ENCODE results near the gene ATP8A1. TPM values are rescaled to one million over a fixed set of nuclear protein-coding genes. Genes with fewer than 3 reads are reported as not detected.

ATP8A1 gene
- total RNA-seq, 2 donors from 2014 or later = 12.5 to 25.8 TPM

DNA sequence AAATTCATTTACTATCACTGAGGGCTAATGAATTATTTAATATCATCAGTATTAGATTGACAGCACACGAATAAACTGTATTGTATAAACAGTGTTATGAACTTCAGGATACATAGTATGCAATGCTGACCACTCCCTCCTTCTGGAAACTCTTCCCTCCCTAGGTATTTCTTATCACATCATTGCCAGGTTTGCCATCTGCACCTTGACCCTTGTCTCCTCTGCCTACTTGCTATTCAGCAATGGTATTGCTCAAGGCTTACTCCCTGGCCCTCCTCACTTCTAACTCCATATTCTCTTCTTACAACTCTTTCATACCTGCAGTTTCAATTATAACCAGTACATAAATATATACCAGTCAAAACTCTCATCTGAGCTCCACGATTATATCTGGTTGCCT lies 38.9 kb downstream of the ATP8A1 start:
- DNase-seq (ENCODE audit: low spot score) = no peak
- no peaks in the 10 kb centered on the region for H3K27me3 ChIP-seq
- H3K27ac ChIP-seq = no peak overlapping the region
- TF ChIP-seq, protein P1, sequence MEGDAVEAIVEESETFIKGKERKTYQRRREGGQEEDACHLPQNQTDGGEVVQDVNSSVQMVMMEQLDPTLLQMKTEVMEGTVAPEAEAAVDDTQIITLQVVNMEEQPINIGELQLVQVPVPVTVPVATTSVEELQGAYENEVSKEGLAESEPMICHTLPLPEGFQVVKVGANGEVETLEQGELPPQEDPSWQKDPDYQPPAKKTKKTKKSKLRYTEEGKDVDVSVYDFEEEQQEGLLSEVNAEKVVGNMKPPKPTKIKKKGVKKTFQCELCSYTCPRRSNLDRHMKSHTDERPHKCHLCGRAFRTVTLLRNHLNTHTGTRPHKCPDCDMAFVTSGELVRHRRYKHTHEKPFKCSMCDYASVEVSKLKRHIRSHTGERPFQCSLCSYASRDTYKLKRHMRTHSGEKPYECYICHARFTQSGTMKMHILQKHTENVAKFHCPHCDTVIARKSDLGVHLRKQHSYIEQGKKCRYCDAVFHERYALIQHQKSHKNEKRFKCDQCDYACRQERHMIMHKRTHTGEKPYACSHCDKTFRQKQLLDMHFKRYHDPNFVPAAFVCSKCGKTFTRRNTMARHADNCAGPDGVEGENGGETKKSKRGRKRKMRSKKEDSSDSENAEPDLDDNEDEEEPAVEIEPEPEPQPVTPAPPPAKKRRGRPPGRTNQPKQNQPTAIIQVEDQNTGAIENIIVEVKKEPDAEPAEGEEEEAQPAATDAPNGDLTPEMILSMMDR (IDR thresholded peaks at IDR 0.05) = no peak
- H3K36me3 ChIP-seq = no peaks in the 10 kb centered on the region
- peaks cover 0 to 17% of the 10 kb centered on the region in 2 donors for H3K4me1 ChIP-seq
- H3K9me3 ChIP-seq = no peaks in the 10 kb centered on the region
- no peak overlapping the region for H3K4me3 ChIP-seq

DNA sequence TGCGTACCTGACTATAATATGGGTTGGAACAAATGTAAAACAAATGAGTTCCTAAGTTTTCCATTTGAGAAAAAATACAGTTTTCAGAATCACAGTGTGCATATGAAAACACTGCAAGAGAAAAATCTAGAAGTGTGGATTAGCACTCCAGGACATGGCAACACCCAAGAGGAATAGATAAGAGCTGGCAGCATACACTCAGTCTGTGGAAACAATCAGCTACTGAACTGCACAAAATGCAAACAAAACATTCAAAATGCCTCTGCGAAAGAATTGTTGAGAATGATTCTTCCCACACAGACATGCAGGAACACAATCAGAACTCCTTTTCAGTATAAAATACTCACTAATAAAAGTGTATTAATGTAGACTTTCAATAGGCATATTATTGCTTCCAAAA lies 39.9 kb downstream of the ATP8A1 start:
- TF ChIP-seq, protein P1 (IDR thresholded peaks at IDR 0.05) = no peak
- H3K4me3 ChIP-seq = no peak overlapping the region
- no peaks in the 10 kb centered on the region for H3K36me3 ChIP-seq
- DNase-seq (ENCODE audit: low spot score) = no peak
- H3K4me1 ChIP-seq = peaks cover 0 to 17% of the 10 kb centered on the region in 2 donors
- H3K27ac ChIP-seq = no peak overlapping the region
- no peaks in the 10 kb centered on the region for H3K27me3 ChIP-seq
- no peaks in the 10 kb centered on the region for H3K9me3 ChIP-seq

DNA sequence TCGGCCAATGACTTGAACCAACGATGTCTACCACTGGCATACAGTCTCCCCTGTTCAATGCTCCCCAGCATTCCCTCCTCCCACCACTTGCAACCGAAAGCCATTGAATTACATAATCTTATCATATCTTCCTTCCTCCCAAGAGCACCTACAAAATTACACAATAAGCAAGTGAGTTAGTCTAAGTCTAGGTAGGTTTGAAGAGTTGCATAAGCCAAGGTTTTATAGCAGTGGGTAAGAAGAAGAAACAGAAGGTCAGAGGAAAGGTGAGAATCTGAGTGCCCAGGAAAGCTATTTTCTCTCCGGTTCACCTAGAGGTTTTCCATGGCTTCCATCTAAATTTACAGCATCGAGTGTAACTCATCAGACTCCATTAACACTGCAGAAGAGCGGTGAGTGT lies 40.3 kb downstream of the ATP8A1 start:
- H3K36me3 ChIP-seq = no peaks in the 10 kb centered on the region
- H3K9me3 ChIP-seq = no peaks in the 10 kb centered on the region
- no peak for DNase-seq (ENCODE audit: low spot score)
- TF ChIP-seq, protein P1 (IDR thresholded peaks at IDR 0.05) = no peak
- no peaks in the 10 kb centered on the region for H3K27me3 ChIP-seq
- H3K27ac ChIP-seq = no peak overlapping the region
- H3K4me1 ChIP-seq = peaks cover 0 to 20% of the 10 kb centered on the region in 2 donors
- H3K4me3 ChIP-seq = no peak overlapping the region

DNA sequence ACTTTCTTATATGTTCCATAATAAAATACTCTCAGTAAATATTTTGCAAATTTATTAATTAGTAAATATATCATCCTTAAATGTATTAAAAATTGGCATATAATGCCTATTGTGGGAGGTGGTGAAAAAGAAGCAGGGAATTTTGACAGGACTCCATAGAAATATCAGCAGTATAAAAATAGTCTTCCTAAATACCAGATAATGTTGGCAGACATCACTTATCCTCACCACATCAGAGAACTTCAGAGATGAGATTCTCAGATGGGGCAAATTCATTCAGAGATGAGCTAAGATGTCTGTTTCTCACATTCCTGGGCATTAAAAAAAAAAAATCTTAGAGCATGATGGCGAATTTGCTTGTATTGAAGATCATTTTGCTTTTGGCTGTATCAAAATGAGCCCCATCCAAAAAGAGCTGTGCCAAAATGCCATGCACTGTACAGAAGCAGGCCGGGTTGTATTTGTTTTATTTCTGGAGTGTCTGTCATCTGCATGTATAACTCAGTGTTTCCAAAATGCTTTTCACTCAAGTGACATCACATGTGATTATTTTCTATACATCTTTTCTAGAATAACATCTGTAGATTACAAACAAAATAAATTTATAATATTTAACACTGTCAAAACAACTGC lies 41.7 kb downstream of the ATP8A1 start:
- Histone ChIP-seq H3K27me3 (no peaks in the 10 kb centered on the region), H3K4me3 (no peak overlapping the region), H3K9me3 (no peaks in the 10 kb centered on the region), H3K4me1 (peaks cover 0 to 29% of the 10 kb centered on the region in 2 donors), H3K27ac (peak overlapping the region in 1 of 2 donors; percentile 74), H3K36me3 (no peaks in the 10 kb centered on the region)
- DNase-seq (ENCODE audit: low spot score) = no peak
- TF ChIP-seq, protein P1 (IDR thresholded peaks at IDR 0.05) = no peak

DNA sequence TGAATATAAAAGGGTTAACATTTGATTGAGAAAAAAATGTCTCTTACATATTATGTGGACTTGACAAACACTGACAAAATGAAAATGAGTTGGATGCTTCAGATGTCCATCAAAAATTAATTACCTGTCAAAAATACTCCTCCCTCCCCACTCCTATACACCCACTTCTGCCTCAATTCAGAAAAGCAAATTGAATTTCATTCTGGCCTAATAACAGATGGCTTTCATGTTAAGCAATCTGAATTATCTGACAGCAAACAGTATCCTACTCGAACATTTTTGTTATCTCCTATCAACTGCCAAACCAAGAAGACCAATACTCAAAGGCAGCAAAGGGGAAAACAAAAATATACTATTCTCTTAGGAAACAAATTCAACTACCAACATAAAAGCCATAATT lies 44.0 kb downstream of the ATP8A1 start:
- Histone ChIP-seq H3K9me3 (no peaks in the 10 kb centered on the region), H3K27ac (peak overlapping the region in 1 of 2 donors; percentile 51), H3K36me3 (no peaks in the 10 kb centered on the region), H3K27me3 (no peaks in the 10 kb centered on the region), H3K4me3 (no peak overlapping the region), H3K4me1 (peaks cover 0 to 36% of the 10 kb centered on the region in 2 donors)
- TF ChIP-seq, protein P1 (IDR thresholded peaks at IDR 0.05) = no peak
- DNase-seq (ENCODE audit: low spot score) = no peak

DNA sequence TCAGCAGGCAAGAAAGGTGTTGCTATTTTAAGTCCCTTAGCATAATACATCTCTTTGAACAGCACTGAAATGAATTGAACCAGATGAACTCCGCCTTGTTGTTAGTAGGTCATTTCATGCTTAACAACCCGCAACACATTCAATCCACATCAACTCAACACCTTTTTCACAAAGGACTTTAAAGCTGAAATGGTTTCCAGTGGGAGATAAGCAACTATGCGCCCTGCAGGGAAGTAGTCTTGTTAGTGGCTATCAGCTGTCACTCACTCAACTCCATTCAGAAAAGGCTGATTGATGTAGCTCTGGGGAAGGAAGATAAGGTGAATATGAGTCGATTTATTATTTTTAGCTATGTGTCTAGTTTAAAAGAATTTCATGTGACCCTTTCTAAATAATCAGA lies 46.0 kb downstream of the ATP8A1 start:
- peaks cover 0 to 36% of the 10 kb centered on the region in 2 donors for H3K4me1 ChIP-seq
- no peaks in the 10 kb centered on the region for H3K27me3 ChIP-seq
- H3K27ac ChIP-seq = peak overlapping the region in 1 of 2 donors; percentile 51
- no peaks in the 10 kb centered on the region for H3K36me3 ChIP-seq
- TF ChIP-seq, protein P1 (IDR thresholded peaks at IDR 0.05) = no peak
- no peaks in the 10 kb centered on the region for H3K9me3 ChIP-seq
- no peak overlapping the region for H3K4me3 ChIP-seq
- DNase-seq (ENCODE audit: low spot score) = no peak

All from right atrium auricular region (tissue), 2 donors.